Smooth muscle cell (in vitro differentiated cells): ENCODE measurements around the gene GABRB3. TPM values are rescaled to one million over a fixed set of nuclear protein-coding genes. Genes with fewer than 3 reads are reported as not detected.

ENCODE experiments used
- DNase-seq: peaks from one replicate; lab custom pipeline; 2025; ENCODE audit not compliant: unreplicated experiment; lab: John Stamatoyannopoulos, UW
- H2AFZ ChIP-seq: fragments of 200-600 bp; sonication (generic); 2 replicates; pipeline ENCODE4 v1.6.0; 2016; ENCODE audit warnings: antibody characterized with exemption, low read depth, mild to moderate bottlenecking
- H3F3A ChIP-seq: fragments of 200-600 bp; sonication (generic); 2 replicates; pipeline ENCODE4 v1.6.0; 2017; ENCODE audit warnings: antibody characterized with exemption, low read depth
- H3K27ac ChIP-seq: fragments of 200-600 bp; sonication (generic); 2 replicates; pipeline ENCODE4 v1.5.1; 2016; ENCODE audit warnings: low read depth, mild to moderate bottlenecking
- H3K27me3 ChIP-seq: fragments of 200-600 bp; sonication (generic); 2 replicates; pipeline ENCODE4 v1.6.1; 2016; ENCODE audit warnings: low read depth, mild to moderate bottlenecking
- H3K36me3 ChIP-seq: fragments of 200-600 bp; sonication (generic); 2 replicates; pipeline ENCODE4 v1.5.1; 2016; ENCODE audit warnings: low read depth
- H3K4me1 ChIP-seq: fragments of 200-600 bp; sonication (generic); 2 replicates; pipeline ENCODE4 v1.5.1; 2016; ENCODE audit warnings: low read depth
- H3K4me2 ChIP-seq: fragments of 200-600 bp; sonication (generic); 2 replicates; pipeline ENCODE4 v1.6.0; 2016; ENCODE audit warnings: mild to moderate bottlenecking
- H3K4me3 ChIP-seq: fragments of 200-600 bp; sonication (generic); 2 replicates; pipeline ENCODE4 v1.5.1; 2016; ENCODE audit warnings: mild to moderate bottlenecking
- H3K79me2 ChIP-seq: fragments of 200-600 bp; sonication (generic); 2 replicates; pipeline ENCODE4 v1.6.0; 2016; ENCODE audit warnings: low read depth, mild to moderate bottlenecking
- H3K9ac ChIP-seq: fragments of 200-600 bp; sonication (generic); 2 replicates; pipeline ENCODE4 v1.6.0; 2016; ENCODE audit warnings: low read depth
- H3K9me3 ChIP-seq: fragments of 200-600 bp; sonication (generic); replicated peaks from 2 replicates; pipeline ENCODE4 v1.5.1; 2016; ENCODE audit warnings: low read depth
- H4K20me1 ChIP-seq: fragments of 200-600 bp; sonication (generic); 2 replicates; pipeline ENCODE4 v1.6.0; 2016; ENCODE audit warnings: low read depth
- WGBS: methylation state at CpG from one replicate; pipeline ENCODE4 v1.1.7; 2016; ENCODE audit warnings: low lambda C conversion rate; 5-methylcytosine and 5-hydroxymethylcytosine counted together
- polyA plus RNA-seq: library from polyadenylated mRNA; unstranded; fragments of >200 nt; fragmentation: Nextera tagmentation; extraction: Ambion mirVana; gene quantifications from 2 replicates; pipeline ENCODE4 v1.2.1, GENCODE V29; 2016
- total RNA-seq: library from RNA; depleted of rRNA; stranded (reverse); fragments of >200 nt; gene quantifications from 2 replicates; pipeline ENCODE4 v1.2.3, GENCODE V29; 2014
- TF ChIP-seq, protein P1 (sequence below): fragments of 200-600 bp; sonication (generic); IDR thresholded peaks from 2 replicates; pipeline ENCODE4 v1.5.1; 2017; ENCODE audit warnings: borderline replicate concordance, mild to moderate bottlenecking, antibody characterized with exemption; ENCODE audit not compliant: insufficient read depth, poor library complexity, severe bottlenecking

The GABRB3 gene
- total and polyA plus RNA-seq, 2 experiments from 2014 or later, result 0.57 to 4.9 TPM

DNA sequence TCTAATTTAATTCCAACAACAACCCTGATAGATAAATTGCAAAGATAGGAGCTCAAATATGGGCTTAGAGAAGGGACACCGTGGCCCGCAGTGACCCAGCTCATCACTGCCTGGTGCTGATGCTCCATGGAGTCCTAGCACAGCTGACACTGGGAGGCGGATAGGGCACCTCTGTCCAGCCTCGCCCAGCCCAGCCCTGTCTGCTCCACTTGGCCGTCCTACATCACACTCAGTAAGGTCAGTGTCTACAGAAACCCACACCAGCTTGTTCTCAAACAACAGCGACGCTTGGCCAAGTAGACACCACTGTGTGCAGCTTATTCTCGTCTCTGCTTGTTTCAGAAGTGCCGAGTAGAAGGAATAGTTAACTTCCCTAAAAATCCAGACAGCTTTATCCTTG is 33.9 kb downstream of the GABRB3 start:
- WGBS, result 92% methylated on average over 9 of the region's 9 CpGs
- no peaks in the 10 kb centered on the region for H3K27me3 ChIP-seq
- no peaks in the 10 kb centered on the region for H3K9me3 ChIP-seq
- no peak overlapping the region for H3K4me3 ChIP-seq
- H3K27ac ChIP-seq, result no peak overlapping the region
- DNase-seq, result no peak
- H3K4me2 ChIP-seq, result no peak overlapping the region
- TF ChIP-seq, protein P1, sequence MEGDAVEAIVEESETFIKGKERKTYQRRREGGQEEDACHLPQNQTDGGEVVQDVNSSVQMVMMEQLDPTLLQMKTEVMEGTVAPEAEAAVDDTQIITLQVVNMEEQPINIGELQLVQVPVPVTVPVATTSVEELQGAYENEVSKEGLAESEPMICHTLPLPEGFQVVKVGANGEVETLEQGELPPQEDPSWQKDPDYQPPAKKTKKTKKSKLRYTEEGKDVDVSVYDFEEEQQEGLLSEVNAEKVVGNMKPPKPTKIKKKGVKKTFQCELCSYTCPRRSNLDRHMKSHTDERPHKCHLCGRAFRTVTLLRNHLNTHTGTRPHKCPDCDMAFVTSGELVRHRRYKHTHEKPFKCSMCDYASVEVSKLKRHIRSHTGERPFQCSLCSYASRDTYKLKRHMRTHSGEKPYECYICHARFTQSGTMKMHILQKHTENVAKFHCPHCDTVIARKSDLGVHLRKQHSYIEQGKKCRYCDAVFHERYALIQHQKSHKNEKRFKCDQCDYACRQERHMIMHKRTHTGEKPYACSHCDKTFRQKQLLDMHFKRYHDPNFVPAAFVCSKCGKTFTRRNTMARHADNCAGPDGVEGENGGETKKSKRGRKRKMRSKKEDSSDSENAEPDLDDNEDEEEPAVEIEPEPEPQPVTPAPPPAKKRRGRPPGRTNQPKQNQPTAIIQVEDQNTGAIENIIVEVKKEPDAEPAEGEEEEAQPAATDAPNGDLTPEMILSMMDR, result no peak
- no peaks in the 10 kb centered on the region for H3K4me1 ChIP-seq
- H3K79me2 ChIP-seq, result no peaks in the 10 kb centered on the region
- no peaks in the 10 kb centered on the region for H3F3A ChIP-seq
- H3K9ac ChIP-seq, result no peak overlapping the region
- H2AFZ ChIP-seq, result no peak overlapping the region
- no peaks in the 10 kb centered on the region for H3K36me3 ChIP-seq
- no peaks in the 10 kb centered on the region for H4K20me1 ChIP-seq

DNA sequence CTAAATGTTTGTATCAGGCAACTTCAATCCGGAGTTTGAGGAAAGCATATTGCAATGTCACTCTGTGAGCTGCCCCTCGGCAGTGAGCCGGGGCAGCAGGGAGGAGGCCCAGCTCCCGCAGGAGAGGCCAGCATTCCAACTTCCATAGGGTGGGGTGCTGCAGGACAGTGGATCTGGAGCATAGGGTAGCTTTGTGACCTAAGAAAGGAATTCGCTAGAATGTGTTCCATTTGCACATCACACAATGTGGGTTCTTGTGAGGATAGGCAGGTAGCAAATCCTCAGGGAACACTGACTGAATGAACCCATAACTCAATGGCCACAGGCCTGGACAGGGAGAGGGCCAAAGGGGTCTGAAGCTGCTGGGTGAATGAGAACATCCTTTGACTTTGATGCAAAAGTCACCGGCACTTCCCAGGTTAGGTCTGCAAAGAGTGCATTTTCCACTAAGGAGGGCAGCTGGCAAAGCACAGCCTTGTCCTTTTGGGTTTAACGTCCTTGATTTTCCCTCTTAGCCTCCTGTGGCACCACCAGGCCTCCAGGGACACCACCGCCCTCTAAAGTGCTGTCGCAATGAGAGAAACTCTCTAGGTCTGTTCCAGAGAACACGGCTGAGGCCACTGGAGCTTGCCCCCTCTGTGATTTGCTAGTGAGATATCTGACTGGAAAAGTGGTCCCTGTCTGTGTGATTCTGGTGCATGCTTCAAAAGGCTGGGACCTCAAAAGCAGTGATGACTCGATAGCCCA is 36.2 kb downstream of the GABRB3 start:
- no peak for DNase-seq
- H3K27me3 ChIP-seq, result no peaks in the 10 kb centered on the region
- no peak overlapping the region for H3K4me3 ChIP-seq
- no peak overlapping the region for H3K4me2 ChIP-seq
- no peak overlapping the region for H3K27ac ChIP-seq
- TF ChIP-seq, protein P1, result no peak
- no peaks in the 10 kb centered on the region for H3F3A ChIP-seq
- no peaks in the 10 kb centered on the region for H4K20me1 ChIP-seq
- H3K9me3 ChIP-seq, result no peaks in the 10 kb centered on the region
- no peaks in the 10 kb centered on the region for H3K4me1 ChIP-seq
- H2AFZ ChIP-seq, result no peak overlapping the region
- no peak overlapping the region for H3K9ac ChIP-seq
- H3K79me2 ChIP-seq, result no peaks in the 10 kb centered on the region
- 63% methylated on average over 11 of the region's 11 CpGs for WGBS
- no peaks in the 10 kb centered on the region for H3K36me3 ChIP-seq

DNA sequence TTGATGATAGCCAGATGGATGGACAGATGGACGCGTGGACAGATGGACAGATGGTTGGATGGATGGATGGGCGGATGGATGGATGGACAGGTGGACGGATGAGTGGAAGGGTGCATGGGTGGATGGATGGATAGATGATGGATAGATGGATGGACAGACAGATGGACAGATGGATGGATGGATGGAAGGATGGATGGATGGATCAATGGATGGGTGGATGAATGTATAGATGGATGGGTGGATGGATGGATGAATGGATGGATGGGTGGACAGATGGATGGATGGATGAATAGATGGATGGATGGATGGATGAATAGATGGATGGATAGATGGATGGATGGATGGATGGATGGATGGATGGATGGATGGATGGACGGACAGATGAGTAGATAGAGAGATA is 40.9 kb downstream of the GABRB3 start:
- no peaks in the 10 kb centered on the region for H3K79me2 ChIP-seq
- no peaks in the 10 kb centered on the region for H3F3A ChIP-seq
- no peaks in the 10 kb centered on the region for H3K9me3 ChIP-seq
- H3K4me2 ChIP-seq, result no peak overlapping the region
- WGBS, result 97% methylated on average over 5 of the region's 5 CpGs
- no peak overlapping the region for H2AFZ ChIP-seq
- H3K4me3 ChIP-seq, result no peak overlapping the region
- H3K36me3 ChIP-seq, result no peaks in the 10 kb centered on the region
- H3K27me3 ChIP-seq, result no peaks in the 10 kb centered on the region
- H3K9ac ChIP-seq, result no peak overlapping the region
- no peaks in the 10 kb centered on the region for H3K4me1 ChIP-seq
- DNase-seq, result no peak
- no peak overlapping the region for H3K27ac ChIP-seq
- no peaks in the 10 kb centered on the region for H4K20me1 ChIP-seq
- TF ChIP-seq, protein P1, result no peak

DNA sequence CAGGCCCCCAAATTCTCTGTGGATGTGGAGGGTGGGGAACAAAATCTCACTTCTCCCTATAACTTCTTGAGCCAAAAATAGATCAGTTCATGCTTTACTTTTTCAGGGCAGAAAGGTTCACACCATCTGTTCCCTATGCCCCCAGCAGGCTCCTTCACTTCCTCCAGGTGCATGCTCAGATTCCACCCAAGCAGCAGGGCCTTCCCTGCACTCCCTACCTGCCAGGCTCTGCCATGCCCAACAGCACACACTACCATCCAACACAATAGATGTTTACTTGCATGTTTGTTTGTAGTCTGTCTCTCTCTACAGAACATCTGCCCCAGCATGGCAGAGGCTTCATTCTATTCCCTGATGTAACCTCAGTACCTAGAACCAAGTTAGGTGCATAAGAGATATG is 43.3 kb downstream of the GABRB3 start:
- no peak overlapping the region for H3K4me3 ChIP-seq
- no peaks in the 10 kb centered on the region for H3F3A ChIP-seq
- no peak for DNase-seq
- TF ChIP-seq, protein P1, result no peak
- H3K4me1 ChIP-seq, result no peaks in the 10 kb centered on the region
- no peaks in the 10 kb centered on the region for H3K9me3 ChIP-seq
- no peaks in the 10 kb centered on the region for H3K36me3 ChIP-seq
- no peaks in the 10 kb centered on the region for H3K79me2 ChIP-seq
- no peaks in the 10 kb centered on the region for H3K27me3 ChIP-seq
- no peaks in the 10 kb centered on the region for H4K20me1 ChIP-seq
- no peak overlapping the region for H3K9ac ChIP-seq
- no peak overlapping the region for H3K27ac ChIP-seq
- H2AFZ ChIP-seq, result no peak overlapping the region
- H3K4me2 ChIP-seq, result no peak overlapping the region
